Sigmoid colon (tissue), 4 donors: Measurements from ENCODE around the gene PPM1E.

ENCODE experiments used
- EP300 ChIP-seq, 4 donors: sonication (generic); formaldehyde crosslinking; IDR thresholded peaks; one replicate each; pipeline ENCODE4 v1.6.1; 2017; ENCODE audit warnings: antibody characterized with exemption in 4 of 4
- POLR2AphosphoS5 ChIP-seq, 4 donors: sonication (generic); formaldehyde crosslinking; IDR thresholded peaks; one replicate each; pipeline ENCODE4 v1.6.1; 2017; ENCODE audit warnings: antibody characterized with exemption in 4 of 4

GRCh38 chr17:58728798-58729197, 26.9 kb upstream of the PPM1E start:
- TF ChIP-seq EP300 (IDR thresholded peaks at IDR 0.05) (no peak), POLR2AphosphoS5 (IDR thresholded peaks at IDR 0.05) (no peak)
